Transverse colon (tissue), 4 donors: ENCODE results near the gene LCN12. TPM values are rescaled to one million over a fixed set of nuclear protein-coding genes. Genes with fewer than 3 reads are reported as not detected.

ENCODE experiments used
- DNase-seq: peaks from one replicate; pipeline ENCODE4 v3.0.0-alpha.2; 2019
- H3K27ac ChIP-seq, 4 donors: fragments of 200-600 bp; sonication (generic); 2 replicates each; pipeline ENCODE4 v1.5.1; 2016 to 2018; ENCODE audit warnings: inconsistent platforms in 4 of 4
- H3K27me3 ChIP-seq: fragments of 200-600 bp; sonication (generic); 2 replicates; pipeline ENCODE4 v1.5.1; 2017; ENCODE audit warnings: inconsistent platforms
- H3K36me3 ChIP-seq, 4 donors: fragments of 200-600 bp; sonication (generic); 2 replicates each; pipeline ENCODE4 v1.5.1; 2017 to 2019; ENCODE audit warnings: inconsistent platforms in 4 of 4
- H3K4me1 ChIP-seq, 4 donors: fragments of 200-600 bp; sonication (generic); 2 replicates each; pipeline ENCODE4 v1.5.1; 2017 to 2020; ENCODE audit warnings: inconsistent platforms in 4 of 4
- H3K4me3 ChIP-seq, 4 donors: fragments of 200-600 bp; sonication (generic); 1 replicate in 1 of 4; 2 replicates in 3 of 4; pipeline versions ENCODE4 v1.5.1 to v1.6.1; 2017 to 2019; ENCODE audit warnings: inconsistent platforms in 4 of 4
- H3K9me3 ChIP-seq, 2 donors: fragments of 200-600 bp; sonication (generic); 2 replicates each; pipeline ENCODE4 v1.5.1; 2017 to 2019; ENCODE audit warnings: inconsistent platforms in 2 of 2
- EP300 ChIP-seq: sonication (generic); formaldehyde crosslinking; IDR thresholded peaks from one replicate; pipeline ENCODE4 v1.6.1; 2017; ENCODE audit warnings: antibody characterized with exemption, low read depth
- POLR2A ChIP-seq: fragments of 450-650 bp; IDR thresholded peaks from one replicate; pipeline ENCODE4 v1.6.1; 2016; ENCODE audit warnings: antibody characterized with exemption, mild to moderate bottlenecking, moderate library complexity
- POLR2AphosphoS5 ChIP-seq, 3 donors: sonication (generic); formaldehyde crosslinking; IDR thresholded peaks; one replicate each; pipeline ENCODE4 v1.6.1; 2016; ENCODE audit warnings: antibody characterized with exemption in 3 of 3
- WGBS, 2 donors: methylation state at CpG; one replicate each; pipeline ENCODE4 v1.1.5; 2018; ENCODE audit warnings: low coverage in 1 of 2; 5-methylcytosine and 5-hydroxymethylcytosine counted together
- in situ Hi-C, 4 donors: fragments of 200-750 bp; cut with MboI; loops; one replicate each; pipeline versions ENCODE4 v1.15.0 to v1.15.1; 2017; ENCODE audit warnings: low sequenced_read_pairs in 3 of 4, low pct_ligation_motif_present in 1 of 4, low pct_unique_long_range_greater_than_20kb in 1 of 4
- intact Hi-C: fragments of 100-400 bp; cut with DNase I; formaldehyde crosslinking; loops from one replicate; pipeline ENCODE4 v1.15.1; 2023; ENCODE audit warnings: low total_unique reads
- total RNA-seq, 4 donors: library from RNA; depleted of rRNA; stranded (reverse); fragments of >200 nt; gene quantifications; one replicate each; pipeline ENCODE4 v1.1.0, GENCODE V29; 2016
- TF ChIP-seq, protein P1 (sequence below), 5 experiments: fragments of 200-600 bp in 3 of 5; fragments of 450-650 bp in 2 of 5; sonication (generic) in 3 of 5; IDR thresholded peaks; 1 replicate in 2 of 5; 2 replicates in 3 of 5; pipeline ENCODE4 v1.5.1; 2016 to 2017; ENCODE audit warnings: antibody characterized with exemption in 5 of 5, inconsistent platforms in 3 of 5, mild to moderate bottlenecking in 2 of 5, moderate library complexity in 1 of 5

Gene LCN12
- total RNA-seq, 4 donors from 2014 or later: 1.2 to 52.7 (median 5.5) TPM

DNA sequence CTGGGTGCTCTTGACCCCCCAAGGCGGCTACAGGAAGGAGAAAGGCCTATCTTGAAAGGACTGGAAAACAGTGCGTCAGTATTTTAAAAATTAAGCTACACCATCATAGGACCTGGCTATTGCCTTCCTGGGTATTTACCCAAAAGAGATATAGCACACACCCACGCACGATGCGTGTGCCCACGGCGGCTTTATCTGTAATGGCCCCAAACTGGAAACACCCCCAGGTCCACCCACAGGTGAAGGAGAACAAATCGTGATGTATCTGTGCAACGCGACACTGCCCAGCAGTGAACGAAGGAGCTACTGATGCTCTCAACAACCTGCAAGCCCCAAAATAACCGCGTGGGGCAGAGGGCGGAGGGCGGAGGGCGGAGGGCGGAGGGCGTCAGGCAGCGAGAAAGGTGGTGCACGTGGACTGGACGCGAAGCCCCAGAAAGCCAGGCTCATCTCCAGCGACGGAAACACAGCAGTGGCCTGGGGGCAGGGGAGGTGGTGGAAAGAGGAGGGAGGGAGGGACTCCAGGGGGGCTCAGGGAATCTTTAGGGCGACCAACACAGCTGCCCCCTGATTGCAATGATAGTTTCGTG, 12.9 kb downstream of the LCN12 start:
- intact Hi-C loops (no loop called here), in situ Hi-C loops (no loop called here)
- no peak for TF ChIP-seq POLR2A
- TF ChIP-seq POLR2AphosphoS5 (IDR thresholded peaks at IDR 0.05): no peak
- TF ChIP-seq EP300: no peak
- H3K27me3 ChIP-seq: peaks cover 5% of the 10 kb centered on the region
- no peak for DNase-seq
- H3K36me3 ChIP-seq: no peaks in the 10 kb centered on the region
- 71 to 77% methylated on average over 11 to 26 of the region's 26 CpGs for WGBS, 2 donors
- no peak overlapping the region for H3K4me3 ChIP-seq
- H3K4me1 ChIP-seq: peaks cover 0 to 19% (median 10%) of the 10 kb centered on the region in 4 donors
- no peaks in the 10 kb centered on the region for H3K9me3 ChIP-seq
- peak overlapping the region; percentile 19 to 68 (median 44) for H3K27ac ChIP-seq

DNA sequence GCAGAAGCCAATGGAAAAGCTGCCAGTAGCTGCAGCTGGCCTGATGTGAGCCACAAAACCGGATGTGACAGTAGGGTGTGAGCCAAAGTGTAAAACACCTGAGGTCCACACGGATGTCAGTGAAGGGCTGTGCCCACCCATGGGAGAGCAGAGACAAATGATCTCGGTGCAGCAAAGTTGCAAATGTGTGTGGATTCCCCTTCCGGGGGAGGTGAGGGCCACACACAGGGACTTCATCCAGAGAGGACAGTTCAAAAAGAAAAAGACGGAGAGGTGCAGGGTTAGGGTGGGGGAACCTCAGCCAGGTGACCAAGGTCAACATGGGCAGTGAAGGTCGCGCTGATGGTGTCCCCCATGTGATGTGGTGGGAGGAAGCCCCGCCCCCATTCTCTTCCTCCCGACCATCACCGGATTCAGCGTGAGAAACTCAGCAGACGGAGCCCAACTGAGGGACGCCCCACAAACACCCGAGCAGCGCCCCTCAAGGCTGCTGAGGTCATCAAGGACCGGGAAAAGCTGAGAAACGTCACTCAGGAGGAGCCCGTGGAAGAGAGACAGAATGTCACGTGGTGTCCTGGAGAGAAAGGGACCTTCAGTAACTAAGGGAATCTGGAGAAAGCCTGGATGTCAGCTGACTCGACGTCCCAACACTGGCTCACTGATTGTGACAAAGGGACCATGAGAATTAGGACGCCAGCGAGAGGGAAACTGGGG, 13.9 kb downstream of the LCN12 start:
- 49 to 51% methylated on average over 8 to 23 of the region's 23 CpGs for WGBS, 2 donors
- H3K27ac ChIP-seq: no peak overlapping the region
- DNase-seq: no peak

DNA sequence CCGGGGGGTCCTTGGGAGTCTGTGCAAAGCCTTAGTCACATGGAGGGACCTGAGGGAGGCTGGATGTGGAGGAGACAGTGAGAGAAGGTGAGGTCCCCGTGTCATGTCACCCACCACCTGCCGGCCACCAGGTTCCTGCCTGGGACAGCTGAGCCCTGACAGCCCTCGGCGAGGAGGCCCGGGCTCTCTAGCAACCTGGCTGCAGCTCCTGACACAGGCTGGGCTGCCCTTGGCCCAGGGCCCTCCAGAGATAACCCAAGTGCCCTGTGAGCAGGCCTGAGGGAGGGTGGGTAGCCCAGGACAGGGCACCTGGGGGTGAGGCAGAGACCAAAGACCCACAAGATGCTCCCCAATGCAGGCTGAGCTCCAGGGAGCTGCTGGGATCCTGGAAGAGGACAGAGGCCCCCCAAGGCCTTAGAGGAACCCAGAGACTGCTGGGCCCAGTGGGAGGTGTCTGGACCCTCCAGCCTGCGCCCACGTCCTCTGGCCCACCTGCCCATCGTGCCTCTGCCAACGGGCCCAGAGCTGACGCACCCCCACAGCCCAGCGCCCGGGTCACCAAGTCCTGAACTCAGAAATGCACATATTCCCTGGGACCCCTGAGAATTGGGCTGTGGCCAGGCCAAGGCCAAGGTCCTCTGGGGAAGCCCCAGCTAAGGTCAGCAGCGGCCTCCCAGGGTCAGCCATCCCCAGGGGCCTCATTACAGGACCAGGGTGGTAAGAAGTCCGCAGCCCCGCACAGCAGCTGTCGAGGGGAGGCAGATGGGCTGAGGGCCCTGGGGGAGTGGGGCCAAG, 16.5 kb downstream of the LCN12 start:
- intact Hi-C loops: no loop called here
- H3K36me3 ChIP-seq: no peaks in the 10 kb centered on the region
- no peak for DNase-seq
- H3K27me3 ChIP-seq: peaks cover 5% of the 10 kb centered on the region
- peaks cover 0 to 19% (median 10%) of the 10 kb centered on the region in 4 donors for H3K4me1 ChIP-seq
- in situ Hi-C loops: no loop called here
- 80% methylated on average over 17 of the region's 17 CpGs; no CpG with 5 or more reads in 1 of the 2 donors for WGBS, 2 donors
- H3K9me3 ChIP-seq: no peaks in the 10 kb centered on the region
- TF ChIP-seq POLR2AphosphoS5 (IDR thresholded peaks at IDR 0.05): no peak
- TF ChIP-seq, protein P1, sequence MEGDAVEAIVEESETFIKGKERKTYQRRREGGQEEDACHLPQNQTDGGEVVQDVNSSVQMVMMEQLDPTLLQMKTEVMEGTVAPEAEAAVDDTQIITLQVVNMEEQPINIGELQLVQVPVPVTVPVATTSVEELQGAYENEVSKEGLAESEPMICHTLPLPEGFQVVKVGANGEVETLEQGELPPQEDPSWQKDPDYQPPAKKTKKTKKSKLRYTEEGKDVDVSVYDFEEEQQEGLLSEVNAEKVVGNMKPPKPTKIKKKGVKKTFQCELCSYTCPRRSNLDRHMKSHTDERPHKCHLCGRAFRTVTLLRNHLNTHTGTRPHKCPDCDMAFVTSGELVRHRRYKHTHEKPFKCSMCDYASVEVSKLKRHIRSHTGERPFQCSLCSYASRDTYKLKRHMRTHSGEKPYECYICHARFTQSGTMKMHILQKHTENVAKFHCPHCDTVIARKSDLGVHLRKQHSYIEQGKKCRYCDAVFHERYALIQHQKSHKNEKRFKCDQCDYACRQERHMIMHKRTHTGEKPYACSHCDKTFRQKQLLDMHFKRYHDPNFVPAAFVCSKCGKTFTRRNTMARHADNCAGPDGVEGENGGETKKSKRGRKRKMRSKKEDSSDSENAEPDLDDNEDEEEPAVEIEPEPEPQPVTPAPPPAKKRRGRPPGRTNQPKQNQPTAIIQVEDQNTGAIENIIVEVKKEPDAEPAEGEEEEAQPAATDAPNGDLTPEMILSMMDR (IDR thresholded peaks at IDR 0.05): no peak
- no peak for TF ChIP-seq EP300
- TF ChIP-seq POLR2A: no peak
- no peak overlapping the region for H3K27ac ChIP-seq
- no peak overlapping the region for H3K4me3 ChIP-seq

More for the DNA sequence above, 13.9 kb downstream of the LCN12 start:
- Histone ChIP-seq H3K36me3 (no peaks in the 10 kb centered on the region), H3K4me1 (peaks cover 0 to 19% (median 10%) of the 10 kb centered on the region in 4 donors), H3K27me3 (peaks cover 5% of the 10 kb centered on the region), H3K9me3 (no peaks in the 10 kb centered on the region), H3K4me3 (no peak overlapping the region)
- TF ChIP-seq, protein P1 (IDR thresholded peaks at IDR 0.05): no peak
- TF ChIP-seq POLR2A: no peak
- no peak for TF ChIP-seq POLR2AphosphoS5 (IDR thresholded peaks at IDR 0.05)
- TF ChIP-seq EP300: no peak
- in situ Hi-C loops (no loop called here), intact Hi-C loops (no loop called here)

DNA sequence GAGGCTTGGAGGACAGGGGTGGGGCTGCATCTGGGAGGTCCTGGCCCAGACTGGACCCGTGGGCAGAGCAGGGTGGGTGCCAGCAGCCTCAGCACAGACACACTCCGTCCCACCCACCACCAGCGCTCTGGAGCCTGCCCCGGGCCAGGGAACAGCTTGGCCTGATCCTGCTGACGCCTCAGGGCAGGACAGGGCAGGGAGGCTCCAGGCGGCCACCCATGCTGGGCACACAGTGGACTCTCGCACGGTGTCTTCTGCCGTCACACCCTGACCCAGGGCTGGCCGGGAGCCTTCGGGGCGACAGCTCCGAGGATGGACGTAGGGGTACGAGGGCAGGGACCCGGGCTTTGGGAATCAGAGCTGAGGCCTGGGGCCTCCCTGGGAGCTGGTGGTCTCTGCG, 17.1 kb downstream of the LCN12 start:
- H3K27me3 ChIP-seq: peaks cover 5% of the 10 kb centered on the region
- 89% methylated on average over 17 of the region's 17 CpGs; no CpG with 5 or more reads in 1 of the 2 donors for WGBS, 2 donors
- no peak for TF ChIP-seq POLR2A
- TF ChIP-seq POLR2AphosphoS5 (IDR thresholded peaks at IDR 0.05): no peak
- no peaks in the 10 kb centered on the region for H3K9me3 ChIP-seq
- no peak overlapping the region for H3K4me3 ChIP-seq
- no peaks in the 10 kb centered on the region for H3K36me3 ChIP-seq
- in situ Hi-C loops: no loop called here
- intact Hi-C loops: no loop called here
- H3K27ac ChIP-seq: no peak overlapping the region
- no peak for DNase-seq
- peaks cover 0 to 16% (median 7%) of the 10 kb centered on the region in 4 donors for H3K4me1 ChIP-seq

DNA sequence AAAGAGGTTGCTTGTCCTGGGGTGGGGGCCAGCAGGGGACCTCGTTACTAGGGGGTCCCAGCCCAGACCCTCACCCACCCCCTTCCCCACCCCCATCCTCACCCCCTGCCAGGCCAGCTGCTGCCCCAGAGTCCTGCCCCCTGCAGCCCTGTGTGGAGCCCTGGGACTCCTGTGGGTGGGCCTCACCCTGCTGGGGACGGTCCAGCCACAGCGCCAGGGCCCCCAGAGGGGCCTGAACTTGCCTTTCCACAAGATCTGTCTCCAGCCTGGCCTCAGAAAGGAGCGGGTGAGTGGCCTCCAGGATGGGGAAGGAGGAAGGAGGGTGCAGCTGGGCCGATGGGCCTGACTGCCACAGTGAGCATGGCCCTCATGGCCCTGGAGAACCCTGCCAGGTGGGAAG, 17.7 kb downstream of the LCN12 start:
- TF ChIP-seq, protein P1 (IDR thresholded peaks at IDR 0.05): no peak
- TF ChIP-seq POLR2AphosphoS5 (IDR thresholded peaks at IDR 0.05) (no peak), POLR2A (no peak), EP300 (no peak)
- Histone ChIP-seq H3K4me1 (peaks cover 0 to 10% (median 3%) of the 10 kb centered on the region in 4 donors), H3K36me3 (no peaks in the 10 kb centered on the region), H3K4me3 (no peak overlapping the region), H3K27ac (no peak overlapping the region), H3K9me3 (no peaks in the 10 kb centered on the region), H3K27me3 (peaks cover 5% of the 10 kb centered on the region)
- DNase-seq: no peak
- 70% methylated on average over 5 of the region's 5 CpGs; no CpG with 5 or more reads in 1 of the 2 donors for WGBS, 2 donors
- intact Hi-C loops (no loop called here), in situ Hi-C loops (no loop called here)
